HepG2 (cell line): ENCODE results near the gene RNU5B-1. TPM values are rescaled to one million over a fixed set of nuclear protein-coding genes. Genes with fewer than 3 reads are reported as not detected.

Experiments
- ATAC-seq: fragments of 200-7000 bp; cut with Tn5 transposase; 3 replicates; pipeline ENCODE4 v1.9.1; 2020; ENCODE audit warnings: mild to moderate bottlenecking, moderate library complexity
- BruUV-seq: library from RNA; stranded (reverse); fragments of 400-500 nt; replicated peaks from 2 replicates; lab custom pipeline; 2021; lab: Mats Ljungman, UMichigan
- CTCF ChIA-PET: fragments of 300-600 bp; formaldehyde crosslinking; extraction: SDS; loops from one replicate; lab custom pipeline; 2021; ENCODE audit warnings: low total read pairs, inconsistent platforms, low intra/inter-chr PET ratio; lab: Yijun Ruan, JAX
- POLR2A ChIA-PET: fragments of 350-600 bp; sonication (Branson Sonifier 250); formaldehyde crosslinking; loops from one replicate; lab custom pipeline; 2020; ENCODE audit warnings: antibody characterized with exemption, inconsistent platforms; lab: Yijun Ruan, JAX
- DNase-seq: peaks from one replicate; pipeline ENCODE4 v3.0.0-alpha.2; 2015; ENCODE audit warnings: low spot score
- FAIRE-seq: peaks from 3 replicates; lab custom pipeline; 2011; peaks lifted over from hg19 to GRCh38; lab: Jason Lieb, UNC
- H2AFZ ChIP-seq: one replicate; pipeline ENCODE4 v1.6.1; 2011; ENCODE audit warnings: low read length, inconsistent platforms
- H3K27ac ChIP-seq: fragments of 300-600 bp; 3 replicates; pipeline ENCODE4 v1.8.0; 2011; ENCODE audit warnings: mixed run types, mild to moderate bottlenecking, mixed read lengths, low read length, inconsistent platforms; ENCODE audit not compliant: insufficient read depth; ENCODE audit errors: extremely low read length
- H3K27me3 ChIP-seq, 2 experiments: fragments of 200-600 bp in 1 of 2; 2 replicates in 1 of 2; 3 replicates in 1 of 2; pipeline versions ENCODE4 v1.6.0 to v1.8.0; 2011; ENCODE audit warnings: low read length in 2 of 2, mild to moderate bottlenecking in 2 of 2, moderate library complexity in 2 of 2, inconsistent platforms in 1 of 2; ENCODE audit not compliant: insufficient read depth in 2 of 2, control insufficient read depth in 1 of 2
- H3K36me3 ChIP-seq, 2 experiments: fragments of 200-600 bp in 1 of 2; replicated peaks in 1 of 2; 2 replicates in 1 of 2; 3 replicates in 1 of 2; pipeline versions ENCODE4 v1.5.1 to v1.8.0; 2011; ENCODE audit warnings: low read length in 2 of 2, inconsistent platforms in 1 of 2; ENCODE audit not compliant: insufficient read depth in 2 of 2, control insufficient read depth in 1 of 2
- H3K4me1 ChIP-seq: 2 replicates; pipeline ENCODE4 v1.5.1; 2012; ENCODE audit warnings: low read length, inconsistent platforms; ENCODE audit not compliant: insufficient read depth
- H3K4me2 ChIP-seq: 2 replicates; pipeline ENCODE4 v1.6.0; 2011; ENCODE audit warnings: low read depth, low read length, inconsistent platforms
- H3K4me3 ChIP-seq, 3 experiments: fragments of 200-600 bp in 1 of 3; sonication (generic), shearing (Covaris generic) in 1 of 3; replicated peaks in 1 of 3; 2 replicates each; pipeline ENCODE4 v1.5.1; 2011 to 2016; ENCODE audit warnings: low read length in 3 of 3, inconsistent platforms in 2 of 3, low read depth in 2 of 3, mild to moderate bottlenecking in 2 of 3, control low read depth in 1 of 3, mixed read lengths in 1 of 3; ENCODE audit not compliant: insufficient read depth in 1 of 3
- H3K79me2 ChIP-seq: one replicate; pipeline ENCODE4 v1.6.1; 2011; ENCODE audit warnings: low read length, inconsistent platforms; ENCODE audit not compliant: insufficient read depth
- H3K9ac ChIP-seq: 2 replicates; pipeline ENCODE4 v1.6.0; 2011; ENCODE audit warnings: mild to moderate bottlenecking, low read depth, low read length, inconsistent platforms; ENCODE audit not compliant: insufficient read depth
- H3K9me3 ChIP-seq: 2 replicates; pipeline ENCODE4 v1.5.1; 2012; ENCODE audit warnings: mild to moderate bottlenecking, low read length
- H4K20me1 ChIP-seq: 2 replicates; pipeline ENCODE4 v1.6.0; 2011; ENCODE audit warnings: inconsistent platforms, mild to moderate bottlenecking, low read length, moderate library complexity; ENCODE audit not compliant: insufficient read depth
- AGO2 ChIP-seq: fragments of 200-400 bp; formaldehyde crosslinking; optimal IDR thresholded peaks from 2 replicates; pipeline ENCODE3; 2017; ENCODE audit warnings: mild to moderate bottlenecking, low read depth, low read length, moderate library complexity
- HDAC2 ChIP-seq: sonication (generic); formaldehyde crosslinking; IDR thresholded peaks from 2 replicates; pipeline ENCODE4 v1.4.0; 2020; ENCODE audit warnings: missing genetic modification reagents
- RBM22 ChIP-seq: fragments of 200-400 bp; formaldehyde crosslinking; optimal IDR thresholded peaks from 2 replicates; pipeline ENCODE3; 2017; ENCODE audit warnings: mild to moderate bottlenecking, low read length, moderate library complexity
- RXRB ChIP-seq: IDR thresholded peaks from 2 replicates; pipeline ENCODE4 v1.6.1; 2016; ENCODE audit warnings: borderline replicate concordance, missing genetic modification reagents, missing compliant biosample characterization
- ZNF644 ChIP-seq: IDR thresholded peaks from 2 replicates; pipeline ENCODE4 v1.6.1; 2016; ENCODE audit warnings: low read depth
- ZNF674 ChIP-seq: sonication (generic); formaldehyde crosslinking; IDR thresholded peaks from 2 replicates; pipeline ENCODE4 v1.5.0; 2020; ENCODE audit warnings: low read depth, mild to moderate bottlenecking, missing genetic modification reagents
- ZNF83 ChIP-seq: sonication (generic); formaldehyde crosslinking; IDR thresholded peaks from 2 replicates; pipeline ENCODE4 v1.4.0; 2020; ENCODE audit warnings: missing genetic modification reagents, mild to moderate bottlenecking, borderline replicate concordance
- WGBS: methylation state at CpG from one replicate; pipeline ENCODE4 v1.1.6; 2017; ENCODE audit warnings: low lambda C conversion rate; 5-methylcytosine and 5-hydroxymethylcytosine counted together
- in situ Hi-C: cut with HindIII; loops from 2 replicates; pipeline ENCODE4 v1.10.0; 2017; ENCODE audit warnings: low pct_unique_long_range_greater_than_20kb; ENCODE audit not compliant: extremely low pct_ligation_motif_present
- intact Hi-C: fragments of 100-400 bp; cut with micrococcal nuclease; formaldehyde crosslinking; loops from one replicate; pipeline ENCODE4 v1.10.0; 2022; ENCODE audit not compliant: unreplicated experiment
- polyA plus RNA-seq, 8 experiments: library from polyadenylated mRNA; depleted of rRNA in 3 of 8; stranded (reverse) in 7 of 8; unstranded in 1 of 8; fragments of >200 nt; fragmentation: Illumina TruSeq in 4 of 8; extraction: Trizol in 4 of 8; gene quantifications; 2 replicates each; pipeline versions ENCODE4 v1.2.1 to v1.2.3, GENCODE V29; 2011 to 2016; ENCODE audit warnings: low read depth in 4 of 8, missing spikeins in 1 of 8, mixed read lengths in 1 of 8; ENCODE audit not compliant: insufficient read depth in 1 of 8
- total RNA-seq, 5 experiments: library from RNA; depleted of rRNA; stranded (reverse); fragments of >200 nt; fragmentation: Illumina TruSeq; extraction: Trizol; gene quantifications; 2 replicates each; pipeline ENCODE4 v1.2.3, GENCODE V29; 2016; ENCODE audit warnings: low read depth in 1 of 5
- TF ChIP-seq, protein P1 (sequence below): sonication (generic); formaldehyde crosslinking; IDR thresholded peaks from 2 replicates; pipeline ENCODE4 v1.5.1; 2020; ENCODE audit warnings: mild to moderate bottlenecking, missing genetic modification reagents, moderate library complexity
- TF ChIP-seq, protein P2 (sequence below): sonication (generic); formaldehyde crosslinking; IDR thresholded peaks from 2 replicates; pipeline ENCODE4 v1.8.1; 2023; ENCODE audit warnings: mild to moderate bottlenecking, missing genetic modification reagents

RNU5B-1 gene
- total and polyA plus RNA-seq, 2 of the 13 experiments (the other 11 are each of a cell fraction or from before 2014, with no cell fraction given): 1,646 TPM; not detected in 1

DNA sequence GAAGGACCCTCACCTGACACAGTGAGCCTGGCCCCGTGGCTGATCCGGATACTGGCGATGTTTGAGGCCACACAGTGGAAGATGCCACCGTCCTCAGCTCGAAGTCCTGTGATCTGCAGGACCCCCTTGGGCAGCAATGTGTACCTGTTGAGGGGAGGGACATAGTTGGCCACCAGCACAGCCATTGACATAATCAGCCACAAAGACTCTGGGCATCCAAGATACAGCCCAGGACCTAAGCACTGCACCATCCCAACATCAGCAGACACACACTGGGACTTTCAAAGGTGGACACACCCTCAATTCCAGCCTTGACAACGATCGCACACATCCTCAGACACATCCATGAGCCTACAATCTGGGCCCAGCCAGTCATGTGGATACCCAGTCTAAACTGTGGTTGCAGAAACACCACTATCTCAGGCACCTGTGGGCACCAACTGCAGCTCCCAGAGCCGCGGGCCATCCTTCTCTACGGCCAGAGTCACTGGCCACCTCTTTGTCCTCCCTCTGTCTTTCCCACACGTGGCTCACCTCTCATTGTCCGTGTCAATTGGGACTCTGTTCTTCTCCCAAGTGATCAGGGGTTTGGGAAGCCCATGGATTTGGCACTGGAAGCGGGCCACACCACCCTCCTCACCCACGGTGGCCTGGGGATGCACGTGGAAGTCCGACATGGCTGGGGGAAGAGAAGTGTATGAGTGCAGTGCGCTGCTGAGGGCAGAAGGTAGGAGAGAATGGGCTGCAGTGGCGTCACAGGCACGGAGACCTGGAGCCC lies 31.0 kb downstream of the RNU5B-1 start:
- Histone ChIP-seq H3K27me3 (no peaks in the 10 kb centered on the region), H3K27ac (no peak overlapping the region), H3K4me1 (peaks cover 10% of the 10 kb centered on the region), H3K4me2 (no peak overlapping the region), H4K20me1 (no peaks in the 10 kb centered on the region), H3K9ac (no peak overlapping the region), H2AFZ (no peak overlapping the region), H3K9me3 (no peaks in the 10 kb centered on the region), H3K36me3 (peaks cover 24 to 51% of the 10 kb centered on the region in 2 experiments; a peak in 4 of 5 replicates), H3K4me3 (no peak overlapping the region), H3K79me2 (peaks cover 8% of the 10 kb centered on the region)
- POLR2A ChIA-PET: no interaction called here
- intact Hi-C loops: no loop called here
- no peak for DNase-seq
- no TSS peak for BruUV-seq
- 96% methylated on average over 15 of the region's 19 CpGs for WGBS
- TF ChIP-seq ZNF644 (no peak), RBM22 (peak; percentile 49)
- no peak for FAIRE-seq
- CTCF ChIA-PET: no interaction called here
- in situ Hi-C loops: no loop called here
- no peak for ATAC-seq

DNA sequence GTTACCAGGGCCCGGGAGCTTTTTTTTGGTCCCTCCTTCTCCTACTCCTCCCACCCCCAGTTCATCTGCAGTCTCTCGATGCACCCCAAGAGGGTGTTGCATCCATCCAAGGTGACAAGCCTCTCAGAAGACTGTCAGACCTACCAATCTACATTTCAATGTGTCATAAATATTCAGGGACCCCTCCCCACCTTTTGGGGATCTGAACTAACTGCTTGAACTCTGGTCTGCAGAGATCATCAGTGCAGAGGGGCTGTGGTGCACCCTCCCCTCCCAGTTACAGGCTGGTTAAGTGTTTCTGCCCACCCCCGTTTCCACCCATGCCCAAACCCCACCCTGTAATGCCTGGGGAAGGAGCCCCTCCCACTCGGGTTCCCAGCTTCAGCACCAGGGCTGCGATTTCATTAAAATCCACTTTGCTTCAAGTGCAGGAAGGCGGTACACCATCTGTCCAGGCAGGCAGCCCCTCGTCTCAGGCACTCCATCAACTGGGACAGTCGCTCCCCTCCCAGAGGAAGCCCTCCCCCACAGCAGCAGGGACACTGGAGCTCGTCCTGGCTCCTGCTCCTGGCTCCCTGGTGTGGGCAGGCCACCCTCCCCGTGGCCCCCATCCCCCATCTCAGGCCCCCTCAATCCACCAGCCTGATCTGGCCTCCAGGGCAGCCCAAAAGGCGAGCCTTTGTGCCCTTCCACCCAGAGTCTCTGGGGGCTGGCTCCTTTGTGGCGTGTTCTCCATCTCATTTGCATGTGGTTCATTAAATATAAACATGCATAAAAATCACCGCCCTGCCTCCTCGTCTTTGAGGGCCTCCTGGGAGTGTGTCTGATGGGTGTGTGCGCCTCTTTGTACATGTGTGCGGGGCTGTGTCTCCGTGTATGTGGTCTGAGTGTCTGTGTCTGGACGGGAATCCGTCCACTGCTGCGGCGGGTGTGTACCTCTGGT lies 32.3 kb downstream of the RNU5B-1 start:
- no peak overlapping the region for H3K4me2 ChIP-seq
- in situ Hi-C loops: no loop called here
- TF ChIP-seq, protein P1, sequence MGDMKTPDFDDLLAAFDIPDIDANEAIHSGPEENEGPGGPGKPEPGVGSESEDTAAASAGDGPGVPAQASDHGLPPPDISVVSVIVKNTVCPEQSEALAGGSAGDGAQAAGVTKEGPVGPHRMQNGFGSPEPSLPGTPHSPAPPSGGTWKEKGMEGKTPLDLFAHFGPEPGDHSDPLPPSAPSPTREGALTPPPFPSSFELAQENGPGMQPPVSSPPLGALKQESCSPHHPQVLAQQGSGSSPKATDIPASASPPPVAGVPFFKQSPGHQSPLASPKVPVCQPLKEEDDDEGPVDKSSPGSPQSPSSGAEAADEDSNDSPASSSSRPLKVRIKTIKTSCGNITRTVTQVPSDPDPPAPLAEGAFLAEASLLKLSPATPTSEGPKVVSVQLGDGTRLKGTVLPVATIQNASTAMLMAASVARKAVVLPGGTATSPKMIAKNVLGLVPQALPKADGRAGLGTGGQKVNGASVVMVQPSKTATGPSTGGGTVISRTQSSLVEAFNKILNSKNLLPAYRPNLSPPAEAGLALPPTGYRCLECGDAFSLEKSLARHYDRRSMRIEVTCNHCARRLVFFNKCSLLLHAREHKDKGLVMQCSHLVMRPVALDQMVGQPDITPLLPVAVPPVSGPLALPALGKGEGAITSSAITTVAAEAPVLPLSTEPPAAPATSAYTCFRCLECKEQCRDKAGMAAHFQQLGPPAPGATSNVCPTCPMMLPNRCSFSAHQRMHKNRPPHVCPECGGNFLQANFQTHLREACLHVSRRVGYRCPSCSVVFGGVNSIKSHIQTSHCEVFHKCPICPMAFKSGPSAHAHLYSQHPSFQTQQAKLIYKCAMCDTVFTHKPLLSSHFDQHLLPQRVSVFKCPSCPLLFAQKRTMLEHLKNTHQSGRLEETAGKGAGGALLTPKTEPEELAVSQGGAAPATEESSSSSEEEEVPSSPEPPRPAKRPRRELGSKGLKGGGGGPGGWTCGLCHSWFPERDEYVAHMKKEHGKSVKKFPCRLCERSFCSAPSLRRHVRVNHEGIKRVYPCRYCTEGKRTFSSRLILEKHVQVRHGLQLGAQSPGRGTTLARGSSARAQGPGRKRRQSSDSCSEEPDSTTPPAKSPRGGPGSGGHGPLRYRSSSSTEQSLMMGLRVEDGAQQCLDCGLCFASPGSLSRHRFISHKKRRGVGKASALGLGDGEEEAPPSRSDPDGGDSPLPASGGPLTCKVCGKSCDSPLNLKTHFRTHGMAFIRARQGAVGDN: no peak
- TF ChIP-seq, protein P2, sequence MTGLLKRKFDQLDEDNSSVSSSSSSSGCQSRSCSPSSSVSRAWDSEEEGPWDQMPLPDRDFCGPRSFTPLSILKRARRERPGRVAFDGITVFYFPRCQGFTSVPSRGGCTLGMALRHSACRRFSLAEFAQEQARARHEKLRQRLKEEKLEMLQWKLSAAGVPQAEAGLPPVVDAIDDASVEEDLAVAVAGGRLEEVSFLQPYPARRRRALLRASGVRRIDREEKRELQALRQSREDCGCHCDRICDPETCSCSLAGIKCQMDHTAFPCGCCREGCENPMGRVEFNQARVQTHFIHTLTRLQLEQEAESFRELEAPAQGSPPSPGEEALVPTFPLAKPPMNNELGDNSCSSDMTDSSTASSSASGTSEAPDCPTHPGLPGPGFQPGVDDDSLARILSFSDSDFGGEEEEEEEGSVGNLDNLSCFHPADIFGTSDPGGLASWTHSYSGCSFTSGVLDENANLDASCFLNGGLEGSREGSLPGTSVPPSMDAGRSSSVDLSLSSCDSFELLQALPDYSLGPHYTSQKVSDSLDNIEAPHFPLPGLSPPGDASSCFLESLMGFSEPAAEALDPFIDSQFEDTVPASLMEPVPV (CRISPR knock-in tag): no peak
- TF ChIP-seq ZNF83 (CRISPR knock-in tag): no peak
- no peak for TF ChIP-seq ZNF674 (CRISPR knock-in tag)
- peak; percentile 70 for TF ChIP-seq AGO2
- TF ChIP-seq RXRB (CRISPR knock-in tag): no peak
- TF ChIP-seq HDAC2: no peak
- TF ChIP-seq, all 625 proteins: peak for 1
- Histone ChIP-seq H3K79me2 (peaks cover 15% of the 10 kb centered on the region), H2AFZ (no peak overlapping the region), H3K4me1 (peaks cover 18% of the 10 kb centered on the region), H4K20me1 (no peaks in the 10 kb centered on the region), H3K27ac (no peak overlapping the region), H3K36me3 (peaks cover 14 to 38% of the 10 kb centered on the region in 2 experiments; a peak in 4 of 5 replicates), H3K9me3 (no peaks in the 10 kb centered on the region), H3K27me3 (no peaks in the 10 kb centered on the region), H3K9ac (no peak overlapping the region), H3K4me3 (no peak overlapping the region)
- WGBS: 94% methylated on average over 21 of the region's 21 CpGs
- DNase-seq (no peak), FAIRE-seq (no peak), ATAC-seq (no peak)
- POLR2A ChIA-PET: no interaction called here
- intact Hi-C loops: no loop called here
- CTCF ChIA-PET: no interaction called here
- no TSS peak for BruUV-seq
